HG03439 (cell line): ENCODE data around the gene MAML3.

ENCODE experiments used
- ATAC-seq: cut with Tn5 transposase; IDR thresholded peaks from one replicate; pipeline ENCODE4 v1.9.1; 2021; ENCODE audit warnings: mild to moderate bottlenecking, moderate library complexity; ENCODE audit not compliant: unreplicated experiment

MAML3 gene

GRCh38 chr4:139880841-139881240 is 273.1 kb downstream of the MAML3 start:
- ATAC-seq: no peak

GRCh38 chr4:139878050-139878449 is 275.9 kb downstream of the MAML3 start:
- no peak for ATAC-seq

GRCh38 chr4:139876337-139876941 is 277.5 kb downstream of the MAML3 start:
- no peak for ATAC-seq

GRCh38 chr4:139875411-139875825 is 278.6 kb downstream of the MAML3 start:
- ATAC-seq: no peak

- ATAC-seq: no peak
Observed at GRCh38 chr4:139873111-139873860, 280.7 kb downstream of the MAML3 start.

GRCh38 chr4:139872274-139872673 is 281.7 kb downstream of the MAML3 start:
- ATAC-seq: no peak

GRCh38 chr4:139869810-139870209 is 284.2 kb downstream of the MAML3 start:
- ATAC-seq: no peak

- no peak for ATAC-seq
Observed at GRCh38 chr4:139866276-139866962, 287.6 kb downstream of the MAML3 start.

- no peak for ATAC-seq
Observed at GRCh38 chr4:139865537-139865936, 288.4 kb downstream of the MAML3 start.

GRCh38 chr4:139863531-139863930 is 290.5 kb downstream of the MAML3 start:
- no peak for ATAC-seq

GRCh38 chr4:139861471-139861870 is 292.5 kb downstream of the MAML3 start:
- ATAC-seq: no peak

GRCh38 chr4:139860435-139861024 is 293.5 kb downstream of the MAML3 start:
- ATAC-seq: no peak

GRCh38 chr4:139859876-139860275 is 294.1 kb downstream of the MAML3 start:
- no peak for ATAC-seq

GRCh38 chr4:139858436-139859205 is 295.4 kb downstream of the MAML3 start:
- ATAC-seq: peak; percentile 96

- no peak for ATAC-seq
Observed at GRCh38 chr4:139857977-139858376, 296.0 kb downstream of the MAML3 start.

- no peak for ATAC-seq
Observed at GRCh38 chr4:139857021-139857420, 297.0 kb downstream of the MAML3 start.

GRCh38 chr4:139854668-139855403 is 299.1 kb downstream of the MAML3 start:
- ATAC-seq: no peak

GRCh38 chr4:139853309-139853708 is 300.7 kb downstream of the MAML3 start:
- ATAC-seq: no peak

- ATAC-seq: no peak
Observed at GRCh38 chr4:139852612-139853269, 301.2 kb downstream of the MAML3 start.

- no peak for ATAC-seq
Observed at GRCh38 chr4:139851639-139852038, 302.3 kb downstream of the MAML3 start.
